Activated CD8-positive, alpha-beta memory T cell treated with anti-CD3 and anti-CD28 coated beads, Interleukin-2, amount 50 U/mL, for 24 hours (primary cell): ENCODE data around the gene PRRT1B.

Source experiments
- DNase-seq: peaks from one replicate; pipeline ENCODE4 v3.0.0-alpha.2; 2020; ENCODE audit errors: extremely low read depth

PRRT1B gene

DNA sequence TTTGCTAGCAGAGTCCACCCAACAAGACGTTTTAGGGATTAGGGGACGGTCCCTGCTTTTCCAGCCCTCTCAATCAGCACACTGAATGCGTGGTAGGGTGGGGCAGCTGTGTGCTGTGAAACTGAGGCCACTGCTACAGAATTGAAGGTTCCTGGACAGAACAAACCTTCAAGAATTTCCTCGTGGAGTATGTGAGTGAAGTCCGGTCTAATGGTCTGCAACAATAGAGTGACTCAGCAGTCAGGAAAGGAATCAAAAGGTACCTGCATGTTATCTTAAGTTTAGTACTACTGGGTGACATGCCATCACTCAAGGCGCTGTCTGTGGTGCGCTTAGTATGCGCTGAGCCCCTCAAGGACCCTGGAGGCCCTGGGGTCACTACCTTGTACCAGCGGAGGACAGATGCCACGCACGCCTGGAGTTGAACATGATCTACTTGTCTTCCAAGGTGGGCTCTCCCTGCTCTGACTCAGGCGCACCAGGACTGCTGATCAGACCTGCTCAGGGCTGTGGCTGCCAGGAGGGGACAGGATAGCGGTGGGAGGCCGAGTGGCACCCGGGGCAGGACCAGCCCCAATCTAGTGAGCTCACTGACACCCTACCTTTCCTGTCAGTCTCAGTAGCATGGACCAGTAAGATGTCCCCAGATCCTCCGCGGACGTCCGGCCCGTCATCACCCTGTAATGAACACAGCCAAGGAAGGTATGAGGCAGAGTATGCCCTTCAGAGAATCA, 50.5 kb downstream of the PRRT1B start:
- no peak for DNase-seq

GRCh38 chr9:131596430-131596743, 51.1 kb downstream of the PRRT1B start:
- no peak for DNase-seq

DNA sequence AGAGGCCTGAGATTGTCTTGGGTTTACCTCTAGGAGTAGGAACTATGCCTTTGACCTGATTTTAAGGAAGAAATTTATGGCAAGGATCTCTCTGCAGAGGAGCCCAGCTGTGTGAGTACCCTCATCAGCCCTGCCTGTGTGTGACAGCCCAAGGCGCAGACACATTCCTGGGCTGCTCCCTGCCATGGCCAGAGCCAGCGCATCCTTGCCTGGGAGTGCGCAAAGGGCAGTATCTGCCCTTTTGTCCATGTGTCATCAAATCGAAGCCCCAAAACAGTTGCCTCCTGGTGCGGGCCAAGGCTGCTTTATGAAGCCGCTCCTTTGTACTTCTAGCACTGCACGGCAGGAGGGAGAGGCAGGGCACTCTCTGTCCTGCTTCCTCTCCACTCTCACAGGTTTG, 51.9 kb downstream of the PRRT1B start:
- DNase-seq: no peak

DNA sequence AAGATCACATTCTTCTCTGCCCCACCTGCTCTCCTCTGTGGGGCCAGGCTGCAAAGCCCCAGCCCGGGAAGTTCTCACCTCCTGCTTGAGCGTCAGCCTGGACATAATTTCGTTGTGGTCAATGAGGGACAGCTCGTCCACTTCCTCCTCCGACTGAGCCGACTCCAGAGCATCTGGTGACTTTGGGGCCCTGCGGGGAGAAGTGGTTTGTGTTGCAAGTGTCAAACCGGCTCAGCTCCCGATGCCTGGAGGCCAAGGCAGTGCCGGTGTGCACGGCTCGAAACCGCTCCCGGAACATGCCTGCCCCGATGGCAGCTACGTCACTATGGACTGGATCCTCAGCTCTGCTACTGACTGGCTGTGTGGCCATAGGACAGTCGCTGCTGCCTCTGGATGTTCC, 52.8 kb downstream of the PRRT1B start:
- no peak for DNase-seq

- no peak for DNase-seq
These were observed 56.4 kb downstream of the PRRT1B start for GRCh38 chr9:131601683-131602181.

- no peak for DNase-seq
These were observed 57.9 kb downstream of the PRRT1B start for GRCh38 chr9:131603199-131603598.

- no peak for DNase-seq
These were observed 58.6 kb downstream of the PRRT1B start for GRCh38 chr9:131603711-131604439.

DNA sequence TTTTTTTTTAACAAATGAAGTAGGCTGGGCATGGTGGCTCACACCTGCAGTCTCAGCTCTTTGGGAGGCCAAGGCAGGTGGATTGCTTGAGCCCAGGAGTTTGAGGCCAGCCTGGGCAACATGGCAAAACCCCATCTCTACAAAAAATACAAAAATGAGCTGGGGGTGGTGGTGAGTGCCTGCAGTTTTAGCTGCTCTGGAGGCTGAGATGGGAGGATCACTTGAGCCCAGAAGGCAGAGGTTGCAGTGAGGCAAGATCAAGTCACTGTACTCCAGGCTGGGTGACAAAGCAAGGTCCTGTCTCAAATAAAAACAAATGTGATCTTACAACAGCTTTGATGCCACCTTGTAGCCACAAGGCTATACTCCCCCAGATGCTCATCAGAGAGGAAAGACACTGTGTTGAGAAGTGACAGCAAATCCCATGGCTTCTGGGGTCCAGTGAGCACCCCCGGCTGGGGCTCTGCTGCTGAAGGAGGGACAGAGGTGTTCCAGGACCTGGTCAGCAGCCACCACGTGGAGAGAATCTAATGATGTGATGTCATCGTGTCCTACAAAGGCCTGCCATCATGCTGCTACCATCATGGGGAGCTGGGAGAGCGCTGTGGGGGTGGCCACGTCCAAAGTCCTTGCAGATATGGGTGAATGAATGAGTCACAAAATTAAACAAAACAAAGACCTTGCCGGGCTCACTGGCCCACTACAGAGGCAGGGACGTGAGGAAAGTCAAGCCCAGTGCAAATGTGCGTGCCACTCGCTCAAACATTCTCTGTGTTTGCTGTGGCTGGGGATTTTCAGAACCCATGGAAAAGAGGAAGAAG, 60.7 kb downstream of the PRRT1B start:
- no peak for DNase-seq

GRCh38 chr9:131606896-131607567, 61.7 kb downstream of the PRRT1B start:
- DNase-seq: no peak

GRCh38 chr9:131607591-131607990, 62.3 kb downstream of the PRRT1B start:
- no peak for DNase-seq

DNA sequence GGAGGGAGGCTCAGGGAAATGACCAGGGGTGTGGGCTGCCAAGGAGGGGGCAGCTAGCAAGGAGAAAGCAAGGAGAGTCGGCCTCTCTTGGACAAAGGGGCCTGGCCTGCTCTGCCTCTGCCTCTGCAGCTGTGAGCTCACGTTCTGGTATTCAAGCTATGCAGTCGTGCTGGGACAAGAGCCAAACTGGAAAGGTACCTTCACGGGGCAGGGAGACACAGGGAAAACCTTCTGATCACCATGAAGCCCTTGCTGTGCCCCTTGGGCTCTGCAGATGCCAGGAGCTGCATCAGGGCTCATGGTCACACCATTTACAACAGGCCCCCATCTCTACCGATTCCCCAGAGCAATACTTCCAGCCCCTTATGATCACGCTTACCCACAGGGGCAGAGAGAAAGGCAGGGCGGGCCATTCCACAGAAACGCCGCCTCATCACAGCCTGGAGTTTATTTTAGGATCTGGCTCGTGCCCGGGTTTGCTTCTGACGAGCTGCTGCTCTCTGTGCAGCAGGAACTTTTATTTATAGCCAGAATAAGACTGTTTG, 63.2 kb downstream of the PRRT1B start:
- DNase-seq: no peak
